GM12878 (cell line): ENCODE data around the gene SULT6B1. TPM values are rescaled to one million over a fixed set of nuclear protein-coding genes. Genes with fewer than 3 reads are reported as not detected.

ENCODE experiments used
- ATAC-seq: fragments of 200-7000 bp; cut with Tn5 transposase; 3 replicates; pipeline ENCODE4 v1.9.1; 2020; ENCODE audit warnings: mild to moderate bottlenecking, moderate library complexity
- BruUV-seq: library from RNA; stranded (reverse); fragments of 400-500 nt; replicated peaks from 2 replicates; lab custom pipeline; 2021; lab: Mats Ljungman, UMichigan
- CTCF ChIA-PET: fragments of 300-600 bp; sonication (Branson Sonifier 250); formaldehyde crosslinking; extraction: SDS; loops from one replicate; lab custom pipeline; 2021; ENCODE audit warnings: inconsistent platforms; lab: Yijun Ruan, JAX
- POLR2A ChIA-PET: fragments of 350-600 bp; formaldehyde crosslinking; extraction: SDS; loops from one replicate; lab custom pipeline; 2021; ENCODE audit warnings: inconsistent platforms; lab: Charles Lee
- RAD21 ChIA-PET: fragments of 300-600 bp; sonication (Branson Sonifier 250); formaldehyde crosslinking; loops from one replicate; lab custom pipeline; 2023; ENCODE audit warnings: antibody characterized with exemption; ENCODE audit not compliant: unreplicated experiment; lab: Charles Lee
- SMC1A ChIA-PET: fragments of 300-600 bp; sonication (Branson Sonifier 250); formaldehyde crosslinking; loops from one replicate; lab custom pipeline; 2023; ENCODE audit not compliant: unreplicated experiment, uncharacterized antibody; lab: Charles Lee
- DNase-seq: peaks from one replicate; pipeline ENCODE4 v3.0.0-alpha.2; 2011; ENCODE audit warnings: low read depth, low spot score
- FAIRE-seq: peaks from 3 replicates; lab custom pipeline; 2011; peaks lifted over from hg19 to GRCh38; lab: Jason Lieb, UNC
- H2AFZ ChIP-seq: 2 replicates; pipeline ENCODE4 v1.6.0; 2011; ENCODE audit warnings: low read depth, low read length, control low read depth; ENCODE audit not compliant: control insufficient read depth
- H3K27ac ChIP-seq: 2 replicates; pipeline ENCODE4 v1.5.1; 2011; ENCODE audit warnings: control low read depth; ENCODE audit not compliant: control insufficient read depth, insufficient read depth
- H3K27me3 ChIP-seq, 2 experiments: replicated peaks in 1 of 2; 2 replicates each; pipeline versions ENCODE4 v1.6.0 to v1.6.1; 2011; ENCODE audit warnings: low read length in 1 of 2; ENCODE audit not compliant: control insufficient read depth in 2 of 2, insufficient read depth in 2 of 2
- H3K36me3 ChIP-seq, 2 experiments: 2 replicates each; pipeline ENCODE4 v1.5.1; 2011; ENCODE audit warnings: low read length in 1 of 2; ENCODE audit not compliant: control insufficient read depth in 2 of 2, insufficient read depth in 2 of 2
- H3K4me1 ChIP-seq: 2 replicates; pipeline ENCODE4 v1.6.1; 2011; ENCODE audit warnings: mild to moderate bottlenecking, low read length, moderate library complexity, mixed read lengths; ENCODE audit not compliant: control insufficient read depth, insufficient read depth
- H3K4me2 ChIP-seq: 2 replicates; pipeline ENCODE4 v1.6.0; 2011; ENCODE audit warnings: control low read depth; ENCODE audit not compliant: control insufficient read depth, insufficient read depth
- H3K4me3 ChIP-seq: fragments of 200-600 bp; sonication (generic); 2 replicates; pipeline ENCODE4 v1.5.1; 2016
- H3K79me2 ChIP-seq: 2 replicates; pipeline ENCODE4 v1.6.0; 2011; ENCODE audit warnings: low read length; ENCODE audit not compliant: control insufficient read depth, insufficient read depth
- H3K9ac ChIP-seq: 2 replicates; pipeline ENCODE4 v1.8.0; 2011; ENCODE audit warnings: low read length, control low read depth, mixed read lengths; ENCODE audit not compliant: control insufficient read depth, insufficient read depth
- H3K9me3 ChIP-seq: replicated peaks from 3 replicates; pipeline ENCODE4 v1.5.1; 2011; ENCODE audit warnings: mild to moderate bottlenecking, low read length; ENCODE audit not compliant: control insufficient read depth, insufficient read depth
- H4K20me1 ChIP-seq: 2 replicates; pipeline ENCODE4 v1.6.0; 2011; ENCODE audit not compliant: control insufficient read depth, insufficient read depth
- ATF7 ChIP-seq: fragments of 450-650 bp; IDR thresholded peaks from 2 replicates; pipeline ENCODE4 v1.6.1; 2016; ENCODE audit warnings: low read depth, mild to moderate bottlenecking
- POLR2A ChIP-seq: IDR thresholded peaks from 2 replicates; pipeline ENCODE4 v1.6.1; 2011; ENCODE audit warnings: low read depth, mild to moderate bottlenecking, low read length
- POLR2AphosphoS2 ChIP-seq: IDR thresholded peaks from 2 replicates; pipeline ENCODE4 v1.6.1; 2011; ENCODE audit warnings: low read depth, mild to moderate bottlenecking, low read length, improper control_type of control experiment, moderate library complexity
- SMARCA5 ChIP-seq: fragments of 450-650 bp; IDR thresholded peaks from 2 replicates; pipeline ENCODE4 v1.6.1; 2017; ENCODE audit warnings: mild to moderate bottlenecking
- SMC3 ChIP-seq: IDR thresholded peaks from 2 replicates; pipeline ENCODE4 v1.6.1; 2011; ENCODE audit warnings: low read length, improper control_type of control experiment, borderline replicate concordance
- TCF7 ChIP-seq: IDR thresholded peaks from 2 replicates; pipeline ENCODE4 v1.6.1; 2014; ENCODE audit warnings: antibody characterized with exemption, borderline replicate concordance
- ZNF274 ChIP-seq: IDR thresholded peaks from one replicate; pipeline ENCODE4 v1.8.0; 2011; ENCODE audit not compliant: insufficient read length, insufficient read depth
- whole genome bisulfite sequencing: methylation state at CpG from one replicate; pipeline ENCODE4 v1.1.6; 2016; ENCODE audit warnings: low lambda C conversion rate; ENCODE audit not compliant: insufficient replicate concordance, insufficient coverage; ENCODE audit errors: missing lambda C conversion rate; 5-methylcytosine and 5-hydroxymethylcytosine counted together
- in situ Hi-C: fragments of 300-500 bp; cut with MboI; formaldehyde crosslinking; loops from 9 replicates; pipeline ENCODE4 v1.14.3; 2018; ENCODE audit warnings: mixed read lengths
- intact Hi-C: fragments of 100-400 bp; cut with micrococcal nuclease; formaldehyde crosslinking; loops from one replicate; pipeline ENCODE4 v1.14.2; 2022; ENCODE audit not compliant: unreplicated experiment
- polyA plus RNA-seq, 11 experiments: library from polyadenylated mRNA; depleted of rRNA in 4 of 11; unstranded in 6 of 11; stranded (reverse) in 5 of 11; fragments of >200 nt; fragmentation: Nextera tagmentation in 4 of 11; fragmentation: Illumina TruSeq in 1 of 11; extraction: Ambion mirVana in 4 of 11; extraction: Trizol in 1 of 11; gene quantifications; 1 replicate in 1 of 11; 2 replicates in 10 of 11; pipeline versions ENCODE4 v1.2.1 to v1.2.3, GENCODE V29; 2011 to 2016; ENCODE audit warnings: inconsistent platforms in 2 of 11, missing spikeins in 2 of 11, low read depth in 1 of 11
- total RNA-seq, 4 experiments: library from RNA; depleted of rRNA in 3 of 4; stranded (reverse); fragments of >200 nt in 3 of 4; fragmentation: Illumina TruSeq in 1 of 4; extraction: Trizol in 1 of 4; gene quantifications; 2 replicates each; pipeline versions ENCODE4 v1.2.1 to v1.2.3, GENCODE V29; 2013 to 2021
- TF ChIP-seq, protein P1 (sequence below), 3 experiments: IDR thresholded peaks in 2 of 3; conservative IDR thresholded peaks in 1 of 3; 2 replicates each; pipeline ENCODE4 v1.5.1; 2011; ENCODE audit warnings: low read depth in 3 of 3, low read length in 3 of 3, mild to moderate bottlenecking in 3 of 3, control low read depth in 2 of 3, moderate library complexity in 2 of 3, inconsistent platforms in 1 of 3, mixed read lengths in 1 of 3; ENCODE audit not compliant: control insufficient read depth in 2 of 3, insufficient read depth in 1 of 3; ENCODE audit errors: extremely low read depth in 1 of 3
- TF ChIP-seq, protein P2 (sequence below): fragments of 450-650 bp; conservative IDR thresholded peaks from 2 replicates; pipeline ENCODE4 v1.6.1; 2017; ENCODE audit warnings: mild to moderate bottlenecking, moderate library complexity
- TF ChIP-seq, protein P3 (sequence below): fragments of 450-650 bp; IDR thresholded peaks from 2 replicates; pipeline ENCODE4 v1.6.1; 2017; ENCODE audit warnings: mild to moderate bottlenecking, moderate library complexity
- TF ChIP-seq, protein P4 (sequence below): IDR thresholded peaks from 2 replicates; pipeline ENCODE4 v1.6.1; 2011; ENCODE audit warnings: low read depth, mild to moderate bottlenecking, low read length, moderate library complexity, borderline replicate concordance; ENCODE audit errors: extremely low read depth

Gene SULT6B1
- total and polyA plus RNA-seq, 10 of the 15 experiments (the other 5 are each of a cell fraction or from before 2014, with no cell fraction given) = not detected

DNA sequence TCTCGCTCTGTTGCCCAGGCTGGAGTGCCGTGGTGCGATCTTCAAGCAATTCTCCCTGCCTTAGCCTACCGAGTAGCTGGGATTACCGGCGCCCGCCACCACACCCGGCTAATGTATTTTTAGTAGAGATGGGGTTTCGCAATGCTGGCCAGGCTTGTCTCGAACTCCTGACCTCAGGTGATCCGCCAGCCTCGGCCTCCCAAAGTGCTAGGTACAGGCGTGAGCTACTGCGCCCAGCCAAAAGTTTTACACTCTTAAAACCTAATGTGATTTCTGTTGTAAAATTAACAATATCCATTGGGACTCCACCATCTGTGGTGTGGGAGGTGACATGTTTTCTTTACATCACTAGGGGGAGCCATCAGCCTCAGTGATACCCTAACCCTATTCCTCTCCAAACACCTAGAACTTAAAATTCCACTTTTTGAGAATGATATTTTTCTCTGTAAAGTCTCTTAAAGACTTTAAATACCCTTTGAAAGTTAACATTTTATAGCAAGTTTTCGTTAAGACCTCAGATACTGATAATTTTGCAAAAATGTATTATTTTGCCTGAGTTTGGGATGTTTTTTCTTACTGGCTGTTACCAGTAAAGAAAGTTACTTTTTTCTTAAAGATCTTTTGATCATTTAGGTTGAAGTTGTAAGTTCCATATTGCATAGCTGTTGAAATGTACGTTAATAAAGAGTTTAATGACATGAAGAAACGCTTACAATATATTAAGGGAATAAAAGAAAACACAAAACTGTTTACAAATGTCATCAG lies 20.1 kb downstream of the SULT6B1 start (continued):
- TF ChIP-seq, protein P1, sequence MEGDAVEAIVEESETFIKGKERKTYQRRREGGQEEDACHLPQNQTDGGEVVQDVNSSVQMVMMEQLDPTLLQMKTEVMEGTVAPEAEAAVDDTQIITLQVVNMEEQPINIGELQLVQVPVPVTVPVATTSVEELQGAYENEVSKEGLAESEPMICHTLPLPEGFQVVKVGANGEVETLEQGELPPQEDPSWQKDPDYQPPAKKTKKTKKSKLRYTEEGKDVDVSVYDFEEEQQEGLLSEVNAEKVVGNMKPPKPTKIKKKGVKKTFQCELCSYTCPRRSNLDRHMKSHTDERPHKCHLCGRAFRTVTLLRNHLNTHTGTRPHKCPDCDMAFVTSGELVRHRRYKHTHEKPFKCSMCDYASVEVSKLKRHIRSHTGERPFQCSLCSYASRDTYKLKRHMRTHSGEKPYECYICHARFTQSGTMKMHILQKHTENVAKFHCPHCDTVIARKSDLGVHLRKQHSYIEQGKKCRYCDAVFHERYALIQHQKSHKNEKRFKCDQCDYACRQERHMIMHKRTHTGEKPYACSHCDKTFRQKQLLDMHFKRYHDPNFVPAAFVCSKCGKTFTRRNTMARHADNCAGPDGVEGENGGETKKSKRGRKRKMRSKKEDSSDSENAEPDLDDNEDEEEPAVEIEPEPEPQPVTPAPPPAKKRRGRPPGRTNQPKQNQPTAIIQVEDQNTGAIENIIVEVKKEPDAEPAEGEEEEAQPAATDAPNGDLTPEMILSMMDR (IDR thresholded peaks at IDR 0.05 in 2 of 3, conservative IDR thresholded peaks at IDR 0.05 in 1 of 3; ENCODE audit: control insufficient read depth in 2 of 3, extremely low read depth in 1 of 3, insufficient read depth in 1 of 3, low read depth in 3 of 3, low read length in 3 of 3) = peak; percentile 70 to 75 (median 73)
- peak; percentile 54; the same call in 1 of the 2 replicates for TF ChIP-seq SMC3

DNA sequence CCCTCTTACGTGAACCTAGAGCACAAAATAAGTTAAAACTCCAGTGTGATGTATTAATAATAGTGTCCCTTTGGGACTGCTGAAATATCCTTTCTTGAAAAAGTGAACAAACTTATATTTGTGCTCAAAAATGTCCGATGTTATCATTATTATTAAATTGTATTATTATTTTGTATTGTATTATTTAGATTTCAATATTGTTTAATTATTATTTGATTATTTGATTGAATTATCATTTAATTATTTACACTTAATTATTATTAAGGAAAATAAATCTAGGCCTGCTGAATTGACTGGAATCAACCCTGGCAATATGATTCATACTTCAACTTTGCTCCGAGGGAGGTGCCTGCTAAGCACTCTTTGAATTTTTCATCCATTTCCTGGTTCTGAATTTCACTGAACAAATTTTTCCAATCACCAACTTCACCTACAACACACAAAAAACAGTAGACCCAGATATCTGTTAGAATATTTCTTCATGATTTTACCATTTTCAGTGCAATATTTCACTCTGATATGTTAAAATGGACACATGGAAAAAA lies 20.8 kb downstream of the SULT6B1 start:
- in situ Hi-C loops = no loop called here
- Histone ChIP-seq H3K27ac (no peak overlapping the region), H2AFZ (no peak overlapping the region), H3K9me3 (no peaks in the 10 kb centered on the region; the same call in 1 of the 3 replicates), H4K20me1 (no peaks in the 10 kb centered on the region), H3K36me3 (no peaks in the 10 kb centered on the region), H3K4me1 (no peaks in the 10 kb centered on the region), H3K4me2 (no peak overlapping the region), H3K9ac (no peak overlapping the region), H3K27me3 (no peaks in the 10 kb centered on the region), H3K79me2 (no peaks in the 10 kb centered on the region), H3K4me3 (no peak overlapping the region)
- RAD21 ChIA-PET = no interaction called here
- TF ChIP-seq TCF7 = no peak
- TF ChIP-seq, protein P2, sequence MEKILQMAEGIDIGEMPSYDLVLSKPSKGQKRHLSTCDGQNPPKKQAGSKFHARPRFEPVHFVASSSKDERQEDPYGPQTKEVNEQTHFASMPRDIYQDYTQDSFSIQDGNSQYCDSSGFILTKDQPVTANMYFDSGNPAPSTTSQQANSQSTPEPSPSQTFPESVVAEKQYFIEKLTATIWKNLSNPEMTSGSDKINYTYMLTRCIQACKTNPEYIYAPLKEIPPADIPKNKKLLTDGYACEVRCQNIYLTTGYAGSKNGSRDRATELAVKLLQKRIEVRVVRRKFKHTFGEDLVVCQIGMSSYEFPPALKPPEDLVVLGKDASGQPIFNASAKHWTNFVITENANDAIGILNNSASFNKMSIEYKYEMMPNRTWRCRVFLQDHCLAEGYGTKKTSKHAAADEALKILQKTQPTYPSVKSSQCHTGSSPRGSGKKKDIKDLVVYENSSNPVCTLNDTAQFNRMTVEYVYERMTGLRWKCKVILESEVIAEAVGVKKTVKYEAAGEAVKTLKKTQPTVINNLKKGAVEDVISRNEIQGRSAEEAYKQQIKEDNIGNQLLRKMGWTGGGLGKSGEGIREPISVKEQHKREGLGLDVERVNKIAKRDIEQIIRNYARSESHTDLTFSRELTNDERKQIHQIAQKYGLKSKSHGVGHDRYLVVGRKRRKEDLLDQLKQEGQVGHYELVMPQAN = no peak
- no peak for TF ChIP-seq POLR2AphosphoS2
- TF ChIP-seq, protein P3, sequence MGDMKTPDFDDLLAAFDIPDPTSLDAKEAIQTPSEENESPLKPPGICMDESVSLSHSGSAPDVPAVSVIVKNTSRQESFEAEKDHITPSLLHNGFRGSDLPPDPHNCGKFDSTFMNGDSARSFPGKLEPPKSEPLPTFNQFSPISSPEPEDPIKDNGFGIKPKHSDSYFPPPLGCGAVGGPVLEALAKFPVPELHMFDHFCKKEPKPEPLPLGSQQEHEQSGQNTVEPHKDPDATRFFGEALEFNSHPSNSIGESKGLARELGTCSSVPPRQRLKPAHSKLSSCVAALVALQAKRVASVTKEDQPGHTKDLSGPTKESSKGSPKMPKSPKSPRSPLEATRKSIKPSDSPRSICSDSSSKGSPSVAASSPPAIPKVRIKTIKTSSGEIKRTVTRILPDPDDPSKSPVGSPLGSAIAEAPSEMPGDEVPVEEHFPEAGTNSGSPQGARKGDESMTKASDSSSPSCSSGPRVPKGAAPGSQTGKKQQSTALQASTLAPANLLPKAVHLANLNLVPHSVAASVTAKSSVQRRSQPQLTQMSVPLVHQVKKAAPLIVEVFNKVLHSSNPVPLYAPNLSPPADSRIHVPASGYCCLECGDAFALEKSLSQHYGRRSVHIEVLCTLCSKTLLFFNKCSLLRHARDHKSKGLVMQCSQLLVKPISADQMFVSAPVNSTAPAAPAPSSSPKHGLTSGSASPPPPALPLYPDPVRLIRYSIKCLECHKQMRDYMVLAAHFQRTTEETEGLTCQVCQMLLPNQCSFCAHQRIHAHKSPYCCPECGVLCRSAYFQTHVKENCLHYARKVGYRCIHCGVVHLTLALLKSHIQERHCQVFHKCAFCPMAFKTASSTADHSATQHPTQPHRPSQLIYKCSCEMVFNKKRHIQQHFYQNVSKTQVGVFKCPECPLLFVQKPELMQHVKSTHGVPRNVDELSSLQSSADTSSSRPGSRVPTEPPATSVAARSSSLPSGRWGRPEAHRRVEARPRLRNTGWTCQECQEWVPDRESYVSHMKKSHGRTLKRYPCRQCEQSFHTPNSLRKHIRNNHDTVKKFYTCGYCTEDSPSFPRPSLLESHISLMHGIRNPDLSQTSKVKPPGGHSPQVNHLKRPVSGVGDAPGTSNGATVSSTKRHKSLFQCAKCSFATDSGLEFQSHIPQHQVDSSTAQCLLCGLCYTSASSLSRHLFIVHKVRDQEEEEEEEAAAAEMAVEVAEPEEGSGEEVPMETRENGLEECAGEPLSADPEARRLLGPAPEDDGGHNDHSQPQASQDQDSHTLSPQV = no peak
- no peak for TF ChIP-seq ZNF274
- no peak for TF ChIP-seq POLR2A
- TF ChIP-seq ATF7 = no peak
- TF ChIP-seq, protein P4, sequence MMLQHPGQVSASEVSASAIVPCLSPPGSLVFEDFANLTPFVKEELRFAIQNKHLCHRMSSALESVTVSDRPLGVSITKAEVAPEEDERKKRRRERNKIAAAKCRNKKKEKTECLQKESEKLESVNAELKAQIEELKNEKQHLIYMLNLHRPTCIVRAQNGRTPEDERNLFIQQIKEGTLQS = no peak
- no peak for TF ChIP-seq SMARCA5
- FAIRE-seq (no peak), DNase-seq (no peak), ATAC-seq (no peak)
- POLR2A ChIA-PET = no interaction called here
- 95% methylated on average over 3 of the region's 3 CpGs for WGBS
- CTCF ChIA-PET = interaction anchor here (0.6 to 3.4 kb wide), 15 partner anchors 8 to 710 kb away, joined by 3 to 23 read pairs (median 4); partner anchors contain the start of gene EIF2AK2
- no TSS peak for BruUV-seq
- SMC1A ChIA-PET = interaction anchor here (0.8 to 2.2 kb wide), 6 partner anchors 90 to 238 kb away, joined by 3 to 10 read pairs (median 4); no protein-coding TSS in a partner anchor
- intact Hi-C loops = loop anchor here (1.0 to 10.0 kb wide), 4 partner anchors 115 to 710 kb away; no protein-coding TSS in a partner anchor
